Progenitor cell of endocrine pancreas (in vitro differentiated cells): Measurements from ENCODE around the gene XRN1. TPM values are rescaled to one million over a fixed set of nuclear protein-coding genes. Genes with fewer than 3 reads are reported as not detected.
"Not testable (repeated sequence)": the region's sequence is repeated elsewhere in the genome, so short reads cannot be mapped to it uniquely, and the experiment has no call there.

Experiments
- DNase-seq: peaks from one replicate; pipeline ENCODE4 v3.0.0; 2021; ENCODE audit warnings: low spot score; ENCODE audit not compliant: unreplicated experiment
- H3K27ac Mint-ChIP-seq: 2 replicates; pipeline ENCODE4 v1.8.0; 2021; ENCODE audit warnings: mild to moderate bottlenecking, moderate library complexity, mixed read lengths
- H3K27me3 Mint-ChIP-seq: 2 replicates; pipeline ENCODE4 v1.8.0; 2021; ENCODE audit warnings: mixed read lengths
- H3K36me3 Mint-ChIP-seq: 2 replicates; pipeline ENCODE4 v1.8.0; 2022; ENCODE audit warnings: mixed read lengths; ENCODE audit not compliant: insufficient read depth
- H3K4me1 Mint-ChIP-seq: 2 replicates; pipeline ENCODE4 v1.8.0; 2021; ENCODE audit warnings: low read depth, mixed read lengths
- H3K4me3 Mint-ChIP-seq: 2 replicates; pipeline ENCODE4 v1.8.0; 2021; ENCODE audit warnings: low read depth, mild to moderate bottlenecking, moderate library complexity, mixed read lengths
- H3K9me3 Mint-ChIP-seq: 2 replicates; pipeline ENCODE4 v1.8.0; 2021; ENCODE audit warnings: low read depth, mixed read lengths
- CTCF ChIP-seq: fragments of 200-600 bp; sonication (generic); IDR thresholded peaks from one replicate; pipeline ENCODE4 v1.5.0; 2021; ENCODE audit warnings: antibody characterized with exemption, mild to moderate bottlenecking; ENCODE audit not compliant: unreplicated experiment
- total RNA-seq: library from RNA; stranded (reverse); gene quantifications from 2 replicates; pipeline ENCODE4 v1.2.1, GENCODE V29; 2021

XRN1 gene
- total RNA-seq, 1 donor from 2014 or later: 26.9 TPM

GRCh38 chr3:142429582-142429981 is 18.3 kb downstream of the XRN1 start:
- Mint-ChIP-seq H3K27me3 (no peaks in the 10 kb centered on the region), H3K27ac (no peak overlapping the region)

GRCh38 chr3:142424754-142425153 is 23.1 kb downstream of the XRN1 start:
- Mint-ChIP-seq H3K9me3 (no peaks in the 10 kb centered on the region), H3K4me3 (no peak overlapping the region), H3K27me3 (no peaks in the 10 kb centered on the region), H3K36me3 (peaks cover 16% of the 10 kb centered on the region), H3K4me1 (no peaks in the 10 kb centered on the region), H3K27ac (no peak overlapping the region)
- TF ChIP-seq CTCF: no peak
- no peak for DNase-seq

More at GRCh38 chr3:142429582-142429981, 18.3 kb downstream of the XRN1 start:
- H3K4me1 Mint-ChIP-seq: no peaks in the 10 kb centered on the region
- no peak for TF ChIP-seq CTCF
- H3K9me3 Mint-ChIP-seq: no peaks in the 10 kb centered on the region
- H3K36me3 Mint-ChIP-seq: peaks cover 26% of the 10 kb centered on the region
- DNase-seq: no peak
- H3K4me3 Mint-ChIP-seq: no peak overlapping the region

- H3K4me3 Mint-ChIP-seq: no peak overlapping the region
- H3K4me1 Mint-ChIP-seq: no peaks in the 10 kb centered on the region
- TF ChIP-seq CTCF: no peak
- H3K27ac Mint-ChIP-seq: no peak overlapping the region
- H3K27me3 Mint-ChIP-seq: no peaks in the 10 kb centered on the region
- H3K9me3 Mint-ChIP-seq: no peaks in the 10 kb centered on the region
- H3K36me3 Mint-ChIP-seq: peaks cover 13% of the 10 kb centered on the region
- no peak for DNase-seq
Observed at GRCh38 chr3:142418926-142419592, 28.8 kb downstream of the XRN1 start.

- Mint-ChIP-seq H3K4me3 (no peak overlapping the region), H3K4me1 (no peaks in the 10 kb centered on the region), H3K9me3 (no peaks in the 10 kb centered on the region), H3K36me3 (peaks cover 13% of the 10 kb centered on the region), H3K27ac (no peak overlapping the region), H3K27me3 (no peaks in the 10 kb centered on the region)
- DNase-seq: no peak
- TF ChIP-seq CTCF: no peak
Observed at GRCh38 chr3:142417302-142417701, 30.5 kb downstream of the XRN1 start.

GRCh38 chr3:142400537-142400936 is 47.3 kb downstream of the XRN1 start:
- H3K27me3 Mint-ChIP-seq, H3K9me3 Mint-ChIP-seq, H3K4me1 Mint-ChIP-seq: not testable (repeated sequence)

More at GRCh38 chr3:142400537-142400936, 47.3 kb downstream of the XRN1 start:
- Mint-ChIP-seq H3K27ac (peak overlapping the region; percentile 32), H3K36me3 (peaks cover 28% of the 10 kb centered on the region)
- DNase-seq, H3K4me3 Mint-ChIP-seq: not testable (repeated sequence)
